Parathyroid adenoma (tissue), 2 donors: ENCODE results near the gene LFNG.

Experiments used
- H2AFZ ChIP-seq: fragments of 300-600 bp; sonication (generic); one replicate; pipeline ENCODE4 v1.7.0; 2017; ENCODE audit warnings: antibody characterized with exemption, mild to moderate bottlenecking
- H3K27ac ChIP-seq: fragments of 300-600 bp; sonication (generic); one replicate; pipeline ENCODE4 v1.7.0; 2017
- H3K27me3 ChIP-seq: fragments of 300-600 bp; sonication (generic); one replicate; pipeline ENCODE4 v1.7.0; 2017; ENCODE audit warnings: low read length; ENCODE audit not compliant: control insufficient read depth, insufficient read depth
- H3K36me3 ChIP-seq: fragments of 300-600 bp; sonication (generic); one replicate; pipeline ENCODE4 v1.7.0; 2017; ENCODE audit warnings: low read length; ENCODE audit not compliant: control insufficient read depth, insufficient read depth
- H3K4me1 ChIP-seq: fragments of 300-600 bp; sonication (generic); one replicate; pipeline ENCODE4 v1.7.0; 2017; ENCODE audit warnings: control low read depth
- H3K4me2 ChIP-seq: fragments of 300-600 bp; sonication (generic); one replicate; pipeline ENCODE4 v1.7.0; 2017; ENCODE audit warnings: low read length
- H3K4me3 ChIP-seq: fragments of 300-600 bp; sonication (generic); one replicate; pipeline ENCODE4 v1.7.0; 2017; ENCODE audit warnings: low read depth, low read length
- H3K79me2 ChIP-seq: fragments of 300-600 bp; sonication (generic); one replicate; pipeline ENCODE4 v1.7.0; 2017; ENCODE audit warnings: control low read depth
- H3K9ac ChIP-seq: fragments of 300-600 bp; sonication (generic); one replicate; pipeline ENCODE4 v1.7.0; 2017; ENCODE audit warnings: mild to moderate bottlenecking
- H3K9me3 ChIP-seq: fragments of 300-600 bp; sonication (generic); one replicate; pipeline ENCODE4 v1.7.0; 2017; ENCODE audit warnings: low read length; ENCODE audit not compliant: control insufficient read depth
- CTCF ChIP-seq: fragments of 300-600 bp; sonication (generic); IDR thresholded peaks from one replicate; pipeline ENCODE4 v1.7.0; 2017; ENCODE audit warnings: antibody characterized with exemption, mild to moderate bottlenecking
- donor health status: primary hyperparathyroidism.

The LFNG gene

GRCh38 chr7:2576742-2577491 lies 57.3 kb downstream of the LFNG start:
- peaks cover 8% of the 10 kb centered on the region for H3K79me2 ChIP-seq
- no peaks in the 10 kb centered on the region for H3K36me3 ChIP-seq
- H3K9me3 ChIP-seq = no peaks in the 10 kb centered on the region
- no peak overlapping the region for H2AFZ ChIP-seq
- H3K27ac ChIP-seq = no peak overlapping the region
- no peaks in the 10 kb centered on the region for H3K27me3 ChIP-seq
- no peak overlapping the region for H3K9ac ChIP-seq
- no peak overlapping the region for H3K4me3 ChIP-seq
- no peaks in the 10 kb centered on the region for H3K4me1 ChIP-seq
- no peak overlapping the region for H3K4me2 ChIP-seq
- no peak for TF ChIP-seq CTCF
